Fibroblast of mammary gland (primary cell): ENCODE results near the gene HBS1L.
A peak's percentile ranks its signal among the peaks of the same experiment; 100 is the strongest.
"Not testable (repeated sequence)": the region's sequence is repeated elsewhere in the genome, so short reads cannot be mapped to it uniquely, and the experiment has no call there.

Experiments
- DNase-seq: peaks from one replicate; pipeline ENCODE4 v3.0.0-alpha.2; 2010; ENCODE audit warnings: low read depth
- H3K4me3 ChIP-seq: 2 replicates; pipeline ENCODE4 v1.5.1; 2011; ENCODE audit warnings: low read depth, mild to moderate bottlenecking, low read length, moderate library complexity; ENCODE audit not compliant: control insufficient read depth
- TF ChIP-seq, protein P1 (sequence below): conservative IDR thresholded peaks from 2 replicates; pipeline ENCODE4 v1.5.1; 2011; ENCODE audit warnings: low read depth, low read length, inconsistent platforms; ENCODE audit not compliant: control insufficient read depth, insufficient read depth

The HBS1L gene

GRCh38 chr6:135060076-135060475 lies 5.5 kb upstream of the HBS1L start:
- H3K4me3 ChIP-seq: no peak overlapping the region
- TF ChIP-seq, protein P1, sequence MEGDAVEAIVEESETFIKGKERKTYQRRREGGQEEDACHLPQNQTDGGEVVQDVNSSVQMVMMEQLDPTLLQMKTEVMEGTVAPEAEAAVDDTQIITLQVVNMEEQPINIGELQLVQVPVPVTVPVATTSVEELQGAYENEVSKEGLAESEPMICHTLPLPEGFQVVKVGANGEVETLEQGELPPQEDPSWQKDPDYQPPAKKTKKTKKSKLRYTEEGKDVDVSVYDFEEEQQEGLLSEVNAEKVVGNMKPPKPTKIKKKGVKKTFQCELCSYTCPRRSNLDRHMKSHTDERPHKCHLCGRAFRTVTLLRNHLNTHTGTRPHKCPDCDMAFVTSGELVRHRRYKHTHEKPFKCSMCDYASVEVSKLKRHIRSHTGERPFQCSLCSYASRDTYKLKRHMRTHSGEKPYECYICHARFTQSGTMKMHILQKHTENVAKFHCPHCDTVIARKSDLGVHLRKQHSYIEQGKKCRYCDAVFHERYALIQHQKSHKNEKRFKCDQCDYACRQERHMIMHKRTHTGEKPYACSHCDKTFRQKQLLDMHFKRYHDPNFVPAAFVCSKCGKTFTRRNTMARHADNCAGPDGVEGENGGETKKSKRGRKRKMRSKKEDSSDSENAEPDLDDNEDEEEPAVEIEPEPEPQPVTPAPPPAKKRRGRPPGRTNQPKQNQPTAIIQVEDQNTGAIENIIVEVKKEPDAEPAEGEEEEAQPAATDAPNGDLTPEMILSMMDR: no peak
- DNase-seq: no peak

DNA sequence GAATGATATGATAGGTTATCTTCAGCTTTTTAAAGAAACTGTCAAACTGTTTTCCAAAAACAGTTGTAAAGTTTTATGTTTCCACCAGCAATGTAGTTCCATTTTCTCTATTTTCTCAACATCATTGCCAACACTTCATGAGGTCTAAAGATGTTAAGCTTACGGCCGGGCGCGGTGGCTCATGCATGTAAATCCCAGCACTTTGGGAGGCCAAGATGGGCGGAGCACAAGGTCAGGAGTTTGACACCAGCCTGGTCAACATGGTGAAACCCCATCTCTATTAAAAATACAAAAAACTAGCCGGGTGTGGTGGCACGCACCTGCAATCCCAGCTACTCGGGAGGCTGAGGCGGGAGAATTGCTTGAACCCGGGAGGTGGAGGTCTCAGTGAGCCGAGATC lies 3.7 kb upstream of the HBS1L start:
- H3K4me3 ChIP-seq, DNase-seq: not testable (repeated sequence)

DNA sequence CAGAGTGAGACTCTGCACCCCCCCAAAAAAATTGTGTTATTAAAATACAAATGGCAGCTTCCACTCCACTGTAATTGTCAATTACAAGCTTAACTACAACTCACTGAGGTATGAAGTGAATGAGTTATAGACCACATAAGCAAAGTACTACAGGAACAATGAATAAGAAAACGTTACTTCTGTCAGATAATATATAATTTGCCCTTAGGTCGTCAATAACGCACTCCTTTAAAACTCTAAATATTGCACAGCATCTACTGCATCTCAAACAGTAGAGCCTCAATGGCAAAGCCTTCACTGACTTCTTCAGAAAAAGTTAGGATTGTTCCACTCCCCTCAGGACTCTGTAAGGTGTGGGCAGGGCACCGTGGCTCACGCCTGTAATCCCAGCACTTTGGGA lies 2.0 kb upstream of the HBS1L start:
- TF ChIP-seq, protein P1: no peak
- H3K4me3 ChIP-seq: no peak overlapping the region
- no peak for DNase-seq

- no peak for DNase-seq
- TF ChIP-seq, protein P1: no peak
- H3K4me3 ChIP-seq: peak overlapping the region; percentile 85
Observed at GRCh38 chr6:135054226-135054568, 425 bp downstream of the HBS1L start.

GRCh38 chr6:135053406-135053805 lies 1.2 kb downstream of the HBS1L start:
- H3K4me3 ChIP-seq: peak overlapping the region; percentile 85
- no peak for DNase-seq
- TF ChIP-seq, protein P1: no peak

- TF ChIP-seq, protein P1: no peak
- DNase-seq: peak; percentile 18
- H3K4me3 ChIP-seq: peak overlapping the region; percentile 85
Observed at GRCh38 chr6:135052939-135053338, 1.7 kb downstream of the HBS1L start.

- DNase-seq: no peak
- TF ChIP-seq, protein P1: no peak
- no peak overlapping the region for H3K4me3 ChIP-seq
Observed at GRCh38 chr6:135048915-135049314, 5.7 kb downstream of the HBS1L start.

- DNase-seq: no peak
- TF ChIP-seq, protein P1: no peak
- no peak overlapping the region for H3K4me3 ChIP-seq
Observed at GRCh38 chr6:135047336-135047735, 7.3 kb downstream of the HBS1L start.
